HG02623 (cell line): ENCODE data around the gene ASB6.

Experiments used
- ATAC-seq: cut with Tn5 transposase; IDR thresholded peaks from one replicate; pipeline ENCODE4 v1.9.1; 2021; ENCODE audit warnings: moderate library complexity; ENCODE audit not compliant: unreplicated experiment

ASB6 gene

DNA sequence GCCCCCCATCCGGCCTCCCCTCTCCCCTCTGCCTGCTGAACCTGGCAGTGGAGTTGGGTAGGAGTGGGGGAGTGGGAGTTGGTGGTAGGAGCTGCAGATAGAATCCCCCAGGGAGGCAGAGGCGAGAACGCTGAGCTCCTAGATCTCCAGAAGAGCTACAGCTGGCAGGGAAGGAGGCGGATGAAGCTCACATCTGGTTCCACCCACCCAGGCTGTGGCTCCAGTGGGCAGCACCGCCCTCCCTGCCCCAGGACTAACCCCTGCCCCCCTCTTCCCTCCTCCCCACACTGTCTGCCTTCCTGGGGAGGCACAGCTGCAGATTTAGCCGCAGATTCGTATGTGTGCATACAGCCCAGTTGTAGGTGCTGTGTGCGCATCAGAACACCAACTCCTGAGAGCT lies 55.3 kb downstream of the ASB6 start:
- no peak for ATAC-seq

GRCh38 chr9:129586245-129586644 lies 55.7 kb downstream of the ASB6 start:
- ATAC-seq, result no peak

DNA sequence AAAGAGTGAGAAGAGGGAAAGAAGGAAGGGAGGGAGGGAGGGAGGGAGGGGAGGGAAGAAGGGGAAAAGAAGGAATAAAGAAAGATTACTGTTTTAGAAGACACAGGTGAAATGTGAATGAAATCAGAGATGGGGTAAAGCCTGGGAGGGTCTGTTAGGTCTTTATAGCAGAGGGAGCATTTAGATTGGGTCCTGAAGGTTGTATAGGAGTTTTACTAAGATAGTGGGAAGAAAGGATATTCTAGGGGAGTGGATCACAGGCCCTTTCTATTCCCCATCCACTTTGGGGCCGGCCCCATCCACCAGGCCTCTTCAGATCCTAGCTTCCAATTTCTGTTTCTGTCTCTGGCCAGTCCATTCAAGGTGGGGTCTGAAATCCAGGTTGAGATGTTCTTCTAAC lies 56.6 kb downstream of the ASB6 start:
- ATAC-seq, result no peak
